HG02885 (cell line): Measurements from ENCODE around the gene ALKBH3.
A peak's percentile ranks its signal among the peaks of the same experiment; 100 is the strongest.

Experiments
- ATAC-seq: cut with Tn5 transposase; IDR thresholded peaks from one replicate; pipeline ENCODE4 v1.9.1; 2021; ENCODE audit warnings: mild to moderate bottlenecking; ENCODE audit not compliant: unreplicated experiment, poor library complexity

Gene ALKBH3

GRCh38 chr11:43934601-43935423 is 54.2 kb downstream of the ALKBH3 start:
- no peak for ATAC-seq

- ATAC-seq = no peak
These were observed 54.9 kb downstream of the ALKBH3 start for GRCh38 chr11:43935424-43935979.

- ATAC-seq = no peak
These were observed 55.4 kb downstream of the ALKBH3 start for GRCh38 chr11:43936076-43936475.

- no peak for ATAC-seq
These were observed 57.1 kb downstream of the ALKBH3 start for GRCh38 chr11:43937434-43938411.

GRCh38 chr11:43941257-43941994 is 60.8 kb downstream of the ALKBH3 start:
- ATAC-seq = no peak

- ATAC-seq = peak; percentile 26
These were observed 62.2 kb downstream of the ALKBH3 start for GRCh38 chr11:43942662-43943371.

- no peak for ATAC-seq
These were observed 62.8 kb downstream of the ALKBH3 start for GRCh38 chr11:43943372-43943930.

- ATAC-seq = no peak
These were observed 63.5 kb downstream of the ALKBH3 start for GRCh38 chr11:43943931-43944751.

GRCh38 chr11:43944761-43945311 is 64.2 kb downstream of the ALKBH3 start:
- ATAC-seq = peak; percentile 44

GRCh38 chr11:43947003-43947500 is 66.4 kb downstream of the ALKBH3 start:
- no peak for ATAC-seq

- no peak for ATAC-seq
These were observed 67.2 kb downstream of the ALKBH3 start for GRCh38 chr11:43947815-43948214.

GRCh38 chr11:43948341-43949225 is 68.0 kb downstream of the ALKBH3 start:
- no peak for ATAC-seq

GRCh38 chr11:43950311-43950855 is 69.8 kb downstream of the ALKBH3 start:
- no peak for ATAC-seq

- ATAC-seq = no peak
These were observed 70.6 kb downstream of the ALKBH3 start for GRCh38 chr11:43951231-43951630.

GRCh38 chr11:43952020-43952400 is 71.4 kb downstream of the ALKBH3 start:
- ATAC-seq = no peak

GRCh38 chr11:43952401-43953342 is 72.0 kb downstream of the ALKBH3 start:
- ATAC-seq = no peak
